HG02763 (cell line): ENCODE measurements around the gene ZNF385D.

Experiments used
- ATAC-seq: cut with Tn5 transposase; IDR thresholded peaks from one replicate; pipeline ENCODE4 v1.9.1; 2021; ENCODE audit warnings: mild to moderate bottlenecking, moderate library complexity; ENCODE audit not compliant: unreplicated experiment

ZNF385D gene

GRCh38 chr3:21462141-21462540 is 288.9 kb downstream of the ZNF385D start:
- no peak for ATAC-seq

GRCh38 chr3:21457084-21457483 is 293.9 kb downstream of the ZNF385D start:
- no peak for ATAC-seq

GRCh38 chr3:21449738-21450137 is 301.3 kb downstream of the ZNF385D start:
- no peak for ATAC-seq

- no peak for ATAC-seq
These were observed 303.4 kb downstream of the ZNF385D start for GRCh38 chr3:21447476-21448151.

- ATAC-seq, result no peak
These were observed 304.0 kb downstream of the ZNF385D start for GRCh38 chr3:21446945-21447475.

GRCh38 chr3:21446027-21446426 is 305.0 kb downstream of the ZNF385D start:
- no peak for ATAC-seq

GRCh38 chr3:21441821-21442220 is 309.2 kb downstream of the ZNF385D start:
- ATAC-seq, result no peak

GRCh38 chr3:21436835-21437234 is 314.2 kb downstream of the ZNF385D start:
- ATAC-seq, result no peak

- ATAC-seq, result no peak
These were observed 315.1 kb downstream of the ZNF385D start for GRCh38 chr3:21435871-21436270.

GRCh38 chr3:21434310-21434709 is 316.7 kb downstream of the ZNF385D start:
- no peak for ATAC-seq

GRCh38 chr3:21433751-21434150 is 317.3 kb downstream of the ZNF385D start:
- no peak for ATAC-seq

GRCh38 chr3:21426920-21427319 is 324.1 kb downstream of the ZNF385D start:
- ATAC-seq, result no peak

GRCh38 chr3:21425715-21426114 is 325.3 kb downstream of the ZNF385D start:
- no peak for ATAC-seq

- ATAC-seq, result no peak
These were observed 329.9 kb downstream of the ZNF385D start for GRCh38 chr3:21421096-21421495.

- no peak for ATAC-seq
These were observed 333.0 kb downstream of the ZNF385D start for GRCh38 chr3:21417991-21418390.

GRCh38 chr3:21414506-21414905 is 336.5 kb downstream of the ZNF385D start:
- ATAC-seq, result no peak

GRCh38 chr3:21411058-21411457 is 340.0 kb downstream of the ZNF385D start:
- ATAC-seq, result no peak

GRCh38 chr3:21409401-21409800 is 341.6 kb downstream of the ZNF385D start:
- no peak for ATAC-seq

GRCh38 chr3:21407743-21408142 is 343.3 kb downstream of the ZNF385D start:
- no peak for ATAC-seq

- ATAC-seq, result no peak
These were observed 345.0 kb downstream of the ZNF385D start for GRCh38 chr3:21405671-21406667.

GRCh38 chr3:21398461-21398860 is 352.5 kb downstream of the ZNF385D start:
- no peak for ATAC-seq
